ENCODE data around the gene CEP55.
"Not testable (repeated sequence)": the region's sequence is repeated elsewhere in the genome, so short reads cannot be mapped to it uniquely, and the experiment has no call there.

CEP55 gene

DNA sequence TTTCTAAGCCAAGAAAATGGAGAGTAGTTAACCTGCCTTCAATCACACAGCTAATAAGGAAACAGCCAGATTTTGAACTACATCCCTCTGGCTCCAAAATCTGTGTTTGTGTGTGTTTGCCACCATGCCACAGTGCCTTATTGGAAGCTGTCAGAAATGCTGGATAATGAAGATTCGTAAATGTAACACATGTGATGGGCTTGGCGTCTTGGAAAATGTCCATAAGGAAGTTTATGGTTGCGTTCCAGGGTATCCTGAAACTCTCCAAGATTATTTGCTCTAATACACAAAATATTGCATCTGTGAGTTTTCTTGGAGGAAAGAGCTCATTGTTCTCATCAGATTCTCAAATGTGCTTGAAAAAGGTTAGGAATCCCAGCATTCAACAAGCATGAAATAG, 36.9 kb upstream of the CEP55 start:
- H3K27ac ChIP-seq (ENCODE audit: low read depth, low read length), result peak overlapping the region; percentile 37
- no peaks in the 10 kb centered on the region for H3K27me3 ChIP-seq (ENCODE audit: control insufficient read depth in 5 of 5, insufficient read depth in 4 of 5, low read length in 5 of 5)
- H3K4me3 ChIP-seq (ENCODE audit: low read depth in 1 of 5, low read length in 5 of 5), result peak overlapping the region in 1 of 5 donors; percentile 1
- peak overlapping the region in 1 of 5 donors; percentile 48 for H3K9ac ChIP-seq (ENCODE audit: low read length in 5 of 5)
- peaks cover 0 to 5% (median 3%) of the 10 kb centered on the region in 5 donors for H3K36me3 ChIP-seq (ENCODE audit: control insufficient read depth in 5 of 5, insufficient read depth in 5 of 5, low read length in 5 of 5)
- peaks cover 7 to 68% (median 54%) of the 10 kb centered on the region in 5 donors for H3K4me1 ChIP-seq (ENCODE audit: control insufficient read depth in 5 of 5, insufficient read depth in 5 of 5, low read length in 5 of 5)
- no peaks in the 10 kb centered on the region for H3K9me3 ChIP-seq (ENCODE audit: control insufficient read depth in 5 of 5, low read length in 5 of 5)

GRCh38 chr10:93461109-93461806, 35.2 kb upstream of the CEP55 start:
- H3K9ac ChIP-seq (ENCODE audit: low read length in 5 of 5), result no peak overlapping the region

GRCh38 chr10:93461807-93462178, 34.6 kb upstream of the CEP55 start:
- H3K4me1 ChIP-seq (ENCODE audit: control insufficient read depth in 5 of 5, insufficient read depth in 5 of 5, low read length in 5 of 5), result peaks cover 13 to 84% (median 72%) of the 10 kb centered on the region in 5 donors
- H3K27me3 ChIP-seq (ENCODE audit: control insufficient read depth in 5 of 5, insufficient read depth in 4 of 5, low read length in 5 of 5), result no peaks in the 10 kb centered on the region
- peak overlapping the region; percentile 29 for H3K27ac ChIP-seq (ENCODE audit: low read depth, low read length)
- no peak overlapping the region for H3K4me3 ChIP-seq (ENCODE audit: low read depth in 1 of 5, low read length in 5 of 5)
- H3K36me3 ChIP-seq (ENCODE audit: control insufficient read depth in 5 of 5, insufficient read depth in 5 of 5, low read length in 5 of 5), result no peaks in the 10 kb centered on the region
- no peaks in the 10 kb centered on the region for H3K9me3 ChIP-seq (ENCODE audit: control insufficient read depth in 5 of 5, low read length in 5 of 5)
- no peak overlapping the region for H3K9ac ChIP-seq (ENCODE audit: low read length in 5 of 5)

More at GRCh38 chr10:93461109-93461806, 35.2 kb upstream of the CEP55 start:
- peak overlapping the region; percentile 14 for H3K27ac ChIP-seq (ENCODE audit: low read depth, low read length)
- H3K9me3 ChIP-seq (ENCODE audit: control insufficient read depth in 5 of 5, low read length in 5 of 5), result no peaks in the 10 kb centered on the region
- peaks cover 13 to 83% (median 71%) of the 10 kb centered on the region in 5 donors for H3K4me1 ChIP-seq (ENCODE audit: control insufficient read depth in 5 of 5, insufficient read depth in 5 of 5, low read length in 5 of 5)
- no peaks in the 10 kb centered on the region for H3K27me3 ChIP-seq (ENCODE audit: control insufficient read depth in 5 of 5, insufficient read depth in 4 of 5, low read length in 5 of 5)
- no peak overlapping the region for H3K4me3 ChIP-seq (ENCODE audit: low read depth in 1 of 5, low read length in 5 of 5)
- peaks cover 0 to 4% (median 3%) of the 10 kb centered on the region in 5 donors for H3K36me3 ChIP-seq (ENCODE audit: control insufficient read depth in 5 of 5, insufficient read depth in 5 of 5, low read length in 5 of 5)

GRCh38 chr10:93462371-93462770, 34.0 kb upstream of the CEP55 start:
- Histone ChIP-seq H3K4me3 (ENCODE audit: low read depth in 1 of 5, low read length in 5 of 5) (no peak overlapping the region), H3K27ac (ENCODE audit: low read depth, low read length) (peak overlapping the region; percentile 29), H3K9me3 (ENCODE audit: control insufficient read depth in 5 of 5, low read length in 5 of 5) (no peaks in the 10 kb centered on the region), H3K4me1 (ENCODE audit: control insufficient read depth in 5 of 5, insufficient read depth in 5 of 5, low read length in 5 of 5) (peaks cover 13 to 79% (median 68%) of the 10 kb centered on the region in 5 donors), H3K27me3 (ENCODE audit: control insufficient read depth in 5 of 5, insufficient read depth in 4 of 5, low read length in 5 of 5) (no peaks in the 10 kb centered on the region), H3K9ac (ENCODE audit: low read length in 5 of 5) (no peak overlapping the region), H3K36me3 (ENCODE audit: control insufficient read depth in 5 of 5, insufficient read depth in 5 of 5, low read length in 5 of 5) (no peaks in the 10 kb centered on the region)

DNA sequence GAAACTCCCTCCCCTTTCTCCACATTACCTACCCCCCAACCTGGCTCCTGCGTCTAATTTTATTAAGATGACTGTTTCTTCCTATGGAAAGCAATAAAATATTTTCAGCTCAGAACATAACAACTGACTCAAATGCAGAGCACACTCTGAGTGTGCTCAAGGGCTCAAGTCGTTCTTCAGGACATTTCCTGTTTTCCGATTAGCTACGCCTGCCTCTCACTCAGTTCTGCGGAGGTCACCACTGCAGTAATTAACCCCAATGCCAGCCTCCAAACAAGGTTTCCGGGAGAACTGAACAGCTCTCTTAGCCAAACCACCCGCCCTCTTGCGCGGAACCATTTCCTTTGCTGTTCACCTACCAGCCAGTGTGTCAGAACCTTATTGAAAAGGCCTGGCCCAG, 33.5 kb upstream of the CEP55 start:
- Histone ChIP-seq H3K27me3 (ENCODE audit: control insufficient read depth in 5 of 5, insufficient read depth in 4 of 5, low read length in 5 of 5) (no peaks in the 10 kb centered on the region), H3K9me3 (ENCODE audit: control insufficient read depth in 5 of 5, low read length in 5 of 5) (no peaks in the 10 kb centered on the region), H3K9ac (ENCODE audit: low read length in 5 of 5) (no peak overlapping the region), H3K4me3 (ENCODE audit: low read depth in 1 of 5, low read length in 5 of 5) (no peak overlapping the region), H3K36me3 (ENCODE audit: control insufficient read depth in 5 of 5, insufficient read depth in 5 of 5, low read length in 5 of 5) (no peaks in the 10 kb centered on the region), H3K4me1 (ENCODE audit: control insufficient read depth in 5 of 5, insufficient read depth in 5 of 5, low read length in 5 of 5) (peaks cover 13 to 79% (median 66%) of the 10 kb centered on the region in 5 donors), H3K27ac (ENCODE audit: low read depth, low read length) (peak overlapping the region; percentile 97)

- Histone ChIP-seq H3K4me3 (ENCODE audit: low read depth in 1 of 5, low read length in 5 of 5) (peak overlapping the region in 1 of 5 donors; percentile 15), H3K27ac (ENCODE audit: low read depth, low read length) (peak overlapping the region; percentile 97), H3K27me3 (ENCODE audit: control insufficient read depth in 5 of 5, insufficient read depth in 4 of 5, low read length in 5 of 5) (no peaks in the 10 kb centered on the region), H3K36me3 (ENCODE audit: control insufficient read depth in 5 of 5, insufficient read depth in 5 of 5, low read length in 5 of 5) (peaks cover 0 to 3% (median 0%) of the 10 kb centered on the region in 5 donors), H3K4me1 (ENCODE audit: control insufficient read depth in 5 of 5, insufficient read depth in 5 of 5, low read length in 5 of 5) (peaks cover 10 to 72% (median 65%) of the 10 kb centered on the region in 5 donors), H3K9ac (ENCODE audit: low read length in 5 of 5) (peak overlapping the region in 2 of 5 donors; percentile 26 to 63), H3K9me3 (ENCODE audit: control insufficient read depth in 5 of 5, low read length in 5 of 5) (no peaks in the 10 kb centered on the region)
Observed at GRCh38 chr10:93463723-93464476, 32.5 kb upstream of the CEP55 start.

DNA sequence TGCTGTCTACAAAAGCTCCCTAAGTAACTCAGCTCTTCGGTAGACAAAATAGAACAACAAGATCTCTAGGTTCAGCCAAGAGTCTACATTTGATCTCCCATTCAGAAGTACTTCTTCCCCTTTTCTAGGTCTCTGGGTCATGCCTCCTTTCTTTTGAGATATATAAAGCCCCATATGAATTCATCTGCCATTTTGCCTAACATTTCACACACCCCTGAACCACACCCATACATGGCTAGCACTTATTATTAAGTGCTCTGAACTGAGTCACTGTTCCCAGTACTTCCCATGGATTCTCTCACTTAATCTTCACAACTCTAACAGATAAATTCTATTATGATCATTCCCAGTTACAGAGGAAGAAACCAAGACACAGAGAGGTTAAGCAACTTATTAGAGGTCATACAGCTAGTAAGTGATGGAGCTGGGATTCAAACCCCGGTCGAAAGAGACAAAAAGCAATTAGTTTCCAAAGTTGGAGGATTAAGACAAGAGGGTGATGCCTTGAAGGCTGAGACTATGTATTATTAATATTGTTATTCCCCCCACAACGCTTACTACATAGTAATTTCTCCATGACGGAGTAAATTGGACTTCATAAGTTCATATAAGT, 31.5 kb upstream of the CEP55 start:
- Histone ChIP-seq H3K4me3 (ENCODE audit: low read depth in 1 of 5, low read length in 5 of 5) (no peak overlapping the region), H3K27me3 (ENCODE audit: control insufficient read depth in 5 of 5, insufficient read depth in 4 of 5, low read length in 5 of 5) (no peaks in the 10 kb centered on the region), H3K36me3 (ENCODE audit: control insufficient read depth in 5 of 5, insufficient read depth in 5 of 5, low read length in 5 of 5) (peaks cover 0 to 7% (median 4%) of the 10 kb centered on the region in 5 donors), H3K9ac (ENCODE audit: low read length in 5 of 5) (peak overlapping the region in 3 of 5 donors; percentile 26 to 84 (median 63)), H3K9me3 (ENCODE audit: control insufficient read depth in 5 of 5, low read length in 5 of 5) (no peaks in the 10 kb centered on the region), H3K4me1 (ENCODE audit: control insufficient read depth in 5 of 5, insufficient read depth in 5 of 5, low read length in 5 of 5) (peaks cover 10 to 64% (median 59%) of the 10 kb centered on the region in 5 donors), H3K27ac (ENCODE audit: low read depth, low read length) (peak overlapping the region; percentile 97)

DNA sequence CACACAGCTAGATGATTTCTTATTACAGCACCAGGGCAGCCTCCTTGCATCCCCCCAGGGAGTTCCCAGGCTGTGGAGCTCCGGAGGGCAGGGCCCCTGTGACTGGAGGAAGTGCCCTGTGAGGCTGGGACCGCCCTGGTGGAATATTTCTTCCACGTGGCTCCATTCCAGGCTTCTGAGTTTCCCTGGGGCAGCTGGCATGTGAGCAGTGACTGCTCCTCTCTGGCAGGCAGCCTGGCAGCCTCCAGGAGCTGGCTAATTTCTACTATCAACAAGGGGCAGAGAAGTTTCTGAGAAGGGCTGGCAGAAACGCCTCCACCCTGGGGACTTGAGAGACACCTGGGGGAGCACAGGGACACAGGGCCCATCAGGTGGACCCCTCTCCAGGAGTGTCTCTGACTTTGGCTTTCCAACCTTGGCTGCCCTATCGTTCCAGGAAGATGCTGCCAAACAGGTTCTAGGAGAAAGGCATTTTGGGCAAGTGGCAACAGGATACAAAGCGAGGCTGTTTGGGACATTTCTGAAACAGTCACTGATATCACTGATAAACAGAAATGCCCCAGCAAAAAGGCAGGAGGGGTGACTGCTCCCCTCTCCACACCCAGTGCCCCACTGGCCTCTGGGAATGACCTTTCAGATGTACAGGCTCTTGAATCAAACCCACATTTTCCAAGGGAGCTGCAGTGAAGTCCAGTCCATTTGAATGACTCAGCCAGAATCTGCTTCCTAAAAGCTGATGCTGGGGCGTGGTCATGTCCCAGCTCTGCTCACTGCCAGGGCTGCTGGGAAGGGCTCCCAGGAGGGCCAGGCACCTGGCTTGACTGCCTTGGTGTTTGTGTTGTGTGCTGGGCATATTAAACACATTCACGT, 30.4 kb upstream of the CEP55 start:
- H3K9me3 ChIP-seq (ENCODE audit: control insufficient read depth in 5 of 5, low read length in 5 of 5), result no peaks in the 10 kb centered on the region
- H3K27me3 ChIP-seq (ENCODE audit: control insufficient read depth in 5 of 5, insufficient read depth in 4 of 5, low read length in 5 of 5), result no peaks in the 10 kb centered on the region
- peak overlapping the region; percentile 97 for H3K27ac ChIP-seq (ENCODE audit: low read depth, low read length)
- H3K4me3 ChIP-seq (ENCODE audit: low read depth in 1 of 5, low read length in 5 of 5), result peak overlapping the region in 2 of 5 donors; percentile 17 to 31
- H3K36me3 ChIP-seq (ENCODE audit: control insufficient read depth in 5 of 5, insufficient read depth in 5 of 5, low read length in 5 of 5), result peaks cover 0 to 7% (median 4%) of the 10 kb centered on the region in 5 donors
- peak overlapping the region; percentile 37 to 62 (median 60) for H3K9ac ChIP-seq (ENCODE audit: low read length in 5 of 5)
- H3K4me1 ChIP-seq (ENCODE audit: control insufficient read depth in 5 of 5, insufficient read depth in 5 of 5, low read length in 5 of 5), result peaks cover 10 to 63% (median 59%) of the 10 kb centered on the region in 5 donors

DNA sequence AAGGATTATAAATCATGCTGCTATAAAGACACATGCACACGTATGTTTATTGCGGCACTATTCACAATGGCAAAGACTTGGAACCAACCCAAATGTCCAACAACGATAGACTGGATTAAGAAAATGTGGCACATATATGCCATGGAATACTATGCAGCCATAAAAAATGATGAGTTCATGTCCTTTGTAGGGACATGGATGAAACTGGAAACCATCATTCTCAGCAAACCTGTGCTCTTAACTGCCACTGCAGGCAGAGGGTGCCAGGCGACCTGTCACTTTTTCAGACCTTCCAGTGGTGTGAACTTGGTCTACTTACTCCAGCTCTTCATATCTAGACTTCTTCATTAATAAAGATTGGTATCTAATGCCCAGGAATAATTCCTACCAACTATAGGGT, 28.8 kb upstream of the CEP55 start:
- H3K9me3 ChIP-seq (ENCODE audit: control insufficient read depth in 5 of 5, low read length in 5 of 5); H3K27me3 ChIP-seq (ENCODE audit: control insufficient read depth in 5 of 5, insufficient read depth in 4 of 5, low read length in 5 of 5); H3K4me3 ChIP-seq (ENCODE audit: low read depth in 1 of 5, low read length in 5 of 5); H3K36me3 ChIP-seq (ENCODE audit: control insufficient read depth in 5 of 5, insufficient read depth in 5 of 5, low read length in 5 of 5): not testable (repeated sequence)
- H3K4me1 ChIP-seq (ENCODE audit: control insufficient read depth in 5 of 5, insufficient read depth in 5 of 5, low read length in 5 of 5), result peaks cover 8 to 67% (median 53%) of the 10 kb centered on the region in 5 donors
- H3K9ac ChIP-seq (ENCODE audit: low read length in 5 of 5), result peak overlapping the region in 1 of 5 donors; percentile 19
- H3K27ac ChIP-seq (ENCODE audit: low read depth, low read length), result peak overlapping the region; percentile 52

Measured in subcutaneous abdominal adipose tissue (tissue), 5 donors.